WERI-Rb-1 (cell line): ENCODE results near the gene KCTD1.

Experiments used
- DNase-seq: peaks from one replicate; pipeline ENCODE4 v3.0.0-alpha.2; 2020
- H3K27ac ChIP-seq: fragments of 250-450 bp; sonication (Bioruptor Pico); 2 replicates; pipeline ENCODE4 v1.5.1; 2020; ENCODE audit warnings: mild to moderate bottlenecking, moderate library complexity
- H3K27me3 ChIP-seq: fragments of 250-450 bp; sonication (Bioruptor Pico); 2 replicates; pipeline ENCODE4 v1.5.1; 2021; ENCODE audit warnings: mild to moderate bottlenecking, low read depth, moderate library complexity; ENCODE audit not compliant: insufficient read depth, severe bottlenecking
- H3K36me3 ChIP-seq: fragments of 250-450 bp; sonication (Bioruptor Pico); 2 replicates; pipeline ENCODE4 v1.5.1; 2020; ENCODE audit warnings: mild to moderate bottlenecking, moderate library complexity
- H3K4me3 ChIP-seq: 2 replicates; pipeline ENCODE4 v1.5.1; 2011; ENCODE audit warnings: low read depth, mild to moderate bottlenecking, control low read depth, low read length
- H3K9me3 ChIP-seq: fragments of 250-450 bp; sonication (Bioruptor Pico); 2 replicates; pipeline ENCODE4 v1.5.1; 2021; ENCODE audit warnings: mild to moderate bottlenecking, moderate library complexity; ENCODE audit not compliant: severe bottlenecking
- TF ChIP-seq, protein P1 (sequence below): IDR thresholded peaks from 2 replicates; pipeline ENCODE4 v1.5.1; 2011; ENCODE audit warnings: low read depth, mild to moderate bottlenecking, control low read depth, inconsistent platforms, low read length

Gene KCTD1

DNA sequence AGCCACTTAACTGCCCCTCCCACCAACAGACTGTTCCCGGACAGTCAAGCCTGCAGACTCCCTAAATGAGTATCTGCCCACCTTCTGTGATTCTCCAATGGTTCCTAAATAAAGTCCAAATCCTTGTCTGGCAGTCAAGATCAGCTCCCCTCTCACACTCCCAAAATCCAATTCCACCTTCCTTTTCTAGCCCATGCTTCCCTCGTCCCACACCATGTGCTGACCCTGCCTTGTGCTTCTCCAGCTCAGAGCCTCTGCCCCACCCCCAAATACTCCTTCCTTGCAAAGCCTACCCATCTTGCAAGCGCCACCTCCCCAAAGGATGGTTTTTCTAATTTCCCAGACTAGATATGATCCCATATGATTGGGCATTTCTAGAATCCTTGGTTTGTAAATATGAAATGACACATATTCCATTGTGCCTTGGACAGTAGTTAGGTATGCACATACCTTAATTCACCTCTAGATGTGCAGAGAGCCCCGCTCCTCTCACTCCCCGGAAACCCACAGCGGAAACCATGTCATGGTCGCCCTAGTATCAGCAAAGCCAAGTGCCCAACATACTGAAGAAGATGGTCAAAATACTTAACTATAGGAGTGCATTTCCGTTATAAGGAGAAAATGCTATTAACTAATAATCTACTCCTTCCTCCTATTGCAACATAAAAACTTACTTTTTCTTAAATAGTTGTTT lies 97.2 kb downstream of the KCTD1 start:
- TF ChIP-seq, protein P1, sequence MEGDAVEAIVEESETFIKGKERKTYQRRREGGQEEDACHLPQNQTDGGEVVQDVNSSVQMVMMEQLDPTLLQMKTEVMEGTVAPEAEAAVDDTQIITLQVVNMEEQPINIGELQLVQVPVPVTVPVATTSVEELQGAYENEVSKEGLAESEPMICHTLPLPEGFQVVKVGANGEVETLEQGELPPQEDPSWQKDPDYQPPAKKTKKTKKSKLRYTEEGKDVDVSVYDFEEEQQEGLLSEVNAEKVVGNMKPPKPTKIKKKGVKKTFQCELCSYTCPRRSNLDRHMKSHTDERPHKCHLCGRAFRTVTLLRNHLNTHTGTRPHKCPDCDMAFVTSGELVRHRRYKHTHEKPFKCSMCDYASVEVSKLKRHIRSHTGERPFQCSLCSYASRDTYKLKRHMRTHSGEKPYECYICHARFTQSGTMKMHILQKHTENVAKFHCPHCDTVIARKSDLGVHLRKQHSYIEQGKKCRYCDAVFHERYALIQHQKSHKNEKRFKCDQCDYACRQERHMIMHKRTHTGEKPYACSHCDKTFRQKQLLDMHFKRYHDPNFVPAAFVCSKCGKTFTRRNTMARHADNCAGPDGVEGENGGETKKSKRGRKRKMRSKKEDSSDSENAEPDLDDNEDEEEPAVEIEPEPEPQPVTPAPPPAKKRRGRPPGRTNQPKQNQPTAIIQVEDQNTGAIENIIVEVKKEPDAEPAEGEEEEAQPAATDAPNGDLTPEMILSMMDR: no peak
- Histone ChIP-seq H3K9me3 (no peaks in the 10 kb centered on the region), H3K36me3 (no peaks in the 10 kb centered on the region; the same call in 1 of the 2 replicates), H3K27ac (no peak overlapping the region), H3K4me3 (no peak overlapping the region), H3K27me3 (no peaks in the 10 kb centered on the region)
- no peak for DNase-seq

DNA sequence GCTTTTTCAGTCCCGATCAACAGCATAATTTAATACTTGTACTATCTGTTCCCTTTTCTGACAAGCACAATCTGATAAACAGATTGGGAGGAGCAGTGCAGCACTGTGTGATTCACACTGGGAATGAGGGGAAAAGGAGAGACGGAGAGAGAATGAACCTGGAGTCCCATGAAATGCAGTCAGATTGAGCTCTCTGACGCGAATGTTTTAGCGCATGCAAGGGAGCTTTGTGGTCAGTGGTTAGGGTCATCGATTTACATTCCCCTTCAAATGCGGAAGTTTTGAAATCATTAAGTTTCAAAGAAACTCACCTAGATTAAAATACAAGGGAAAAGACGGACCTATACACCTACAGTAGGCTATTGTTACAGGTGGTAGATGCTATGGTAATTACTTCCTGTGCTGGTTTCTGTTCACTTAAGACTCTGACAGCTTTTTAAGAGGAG lies 99.6 kb downstream of the KCTD1 start:
- TF ChIP-seq, protein P1: no peak
- Histone ChIP-seq H3K36me3 (no peaks in the 10 kb centered on the region), H3K9me3 (no peaks in the 10 kb centered on the region), H3K4me3 (no peak overlapping the region), H3K27me3 (no peaks in the 10 kb centered on the region), H3K27ac (no peak overlapping the region)
- no peak for DNase-seq

DNA sequence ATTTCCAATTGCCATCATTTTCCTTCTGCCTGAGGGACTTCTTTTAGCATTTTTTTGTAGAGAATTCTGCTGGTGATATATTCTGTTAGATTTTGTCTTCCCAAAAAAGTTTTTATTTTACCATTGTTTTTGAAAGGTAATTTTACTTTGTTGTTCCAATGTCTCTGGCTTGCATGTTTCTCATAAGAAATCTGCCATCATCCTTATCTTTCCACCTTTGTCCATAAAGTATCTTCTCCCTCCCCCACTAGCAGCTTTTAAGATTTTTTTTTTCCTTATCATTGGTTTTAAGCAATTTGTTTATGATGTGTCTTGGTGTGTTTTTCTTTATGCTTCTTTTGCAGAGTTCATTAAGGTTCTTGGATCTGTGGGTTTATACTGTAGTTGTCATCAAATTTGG lies 104.5 kb downstream of the KCTD1 start:
- TF ChIP-seq, protein P1: no peak
- H3K4me3 ChIP-seq: no peak overlapping the region
- DNase-seq: no peak
- H3K27ac ChIP-seq: no peak overlapping the region
- no peaks in the 10 kb centered on the region for H3K9me3 ChIP-seq
- H3K27me3 ChIP-seq: no peaks in the 10 kb centered on the region
- H3K36me3 ChIP-seq: no peaks in the 10 kb centered on the region

DNA sequence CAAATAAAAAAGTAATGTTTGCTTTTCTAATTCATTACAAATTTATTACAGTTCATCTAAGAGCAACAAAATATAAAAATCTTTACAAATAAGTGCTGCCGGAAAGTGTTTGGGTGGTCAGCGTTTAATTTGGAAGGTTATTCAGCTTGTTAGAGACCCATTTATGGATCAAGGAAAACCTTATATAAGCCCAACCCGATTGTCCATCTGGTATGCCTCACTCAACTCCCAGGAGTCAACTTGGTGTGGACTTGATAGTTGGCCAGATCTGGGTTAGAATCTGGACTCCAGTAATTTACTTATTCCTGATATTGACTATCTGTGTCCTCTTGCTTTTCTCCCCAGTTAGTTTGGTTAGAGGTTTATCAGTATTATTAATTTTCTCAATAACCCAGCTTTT lies 106.2 kb downstream of the KCTD1 start:
- Histone ChIP-seq H3K36me3 (no peaks in the 10 kb centered on the region), H3K27me3 (no peaks in the 10 kb centered on the region), H3K27ac (no peak overlapping the region), H3K4me3 (no peak overlapping the region), H3K9me3 (no peaks in the 10 kb centered on the region)
- TF ChIP-seq, protein P1: no peak
- DNase-seq: no peak

DNA sequence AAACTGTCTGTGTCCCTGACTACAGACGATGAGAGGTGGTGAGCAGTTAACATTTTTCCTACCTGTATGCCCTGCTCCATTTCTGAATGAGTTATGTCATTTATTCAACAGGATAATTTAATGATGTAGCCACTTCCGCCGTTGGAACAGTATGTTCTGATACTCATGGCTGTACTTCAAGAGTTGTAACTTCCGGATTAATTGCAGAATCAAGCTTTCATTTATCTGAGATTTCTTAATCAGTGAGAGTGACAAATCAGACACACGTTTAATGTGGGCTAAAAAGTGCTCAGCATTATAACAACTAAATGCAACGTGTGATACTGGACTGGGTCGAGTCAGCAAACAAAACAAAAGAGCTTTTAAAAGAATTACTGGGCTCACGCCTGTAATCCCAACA lies 107.7 kb downstream of the KCTD1 start:
- Histone ChIP-seq H3K27ac (no peak overlapping the region), H3K9me3 (no peaks in the 10 kb centered on the region), H3K36me3 (no peaks in the 10 kb centered on the region), H3K27me3 (no peaks in the 10 kb centered on the region), H3K4me3 (no peak overlapping the region)
- no peak for DNase-seq
- TF ChIP-seq, protein P1: no peak

DNA sequence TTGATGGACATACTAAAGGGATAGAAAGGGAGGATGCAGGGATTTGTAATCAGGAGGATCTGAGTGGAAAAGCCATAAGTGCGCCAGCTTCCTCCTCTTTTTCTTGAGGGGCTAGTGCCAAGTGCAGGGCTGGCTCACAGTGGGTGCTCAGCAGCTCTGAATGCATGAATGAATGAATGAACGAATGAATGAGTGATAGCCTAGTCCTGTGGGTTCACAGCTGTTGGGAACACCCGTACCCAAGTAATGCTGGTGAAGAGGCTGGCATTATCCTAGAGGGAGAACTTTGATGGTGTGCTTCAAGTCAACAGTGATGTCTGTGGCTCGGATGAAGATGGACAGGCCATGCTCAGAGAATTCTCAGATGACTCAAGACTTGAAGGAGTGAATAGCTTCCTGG lies 108.8 kb downstream of the KCTD1 start:
- no peaks in the 10 kb centered on the region for H3K36me3 ChIP-seq
- TF ChIP-seq, protein P1: no peak
- no peak for DNase-seq

More for the DNA sequence above, 108.8 kb downstream of the KCTD1 start:
- no peaks in the 10 kb centered on the region for H3K27me3 ChIP-seq
- no peak overlapping the region for H3K27ac ChIP-seq
- no peaks in the 10 kb centered on the region for H3K9me3 ChIP-seq
- H3K4me3 ChIP-seq: no peak overlapping the region
